ENCODE measurements around the gene PPP1R36.
"Not testable (repeated sequence)": the region's sequence is repeated elsewhere in the genome, so short reads cannot be mapped to it uniquely, and the experiment has no call there.

PPP1R36 gene

GRCh38 chr14:64522591-64523355, 27.0 kb upstream of the PPP1R36 start:
- no peak for DNase-seq

- DNase-seq = no peak
These were observed 24.4 kb upstream of the PPP1R36 start for GRCh38 chr14:64525354-64525753.

- no peak for DNase-seq
These were observed 18.2 kb upstream of the PPP1R36 start for GRCh38 chr14:64531567-64531966.

GRCh38 chr14:64536488-64537245, 13.1 kb upstream of the PPP1R36 start:
- no peak for DNase-seq

- DNase-seq = peak; percentile 93
These were observed 9.3 kb upstream of the PPP1R36 start, which contains the start of gene HSPA2 for GRCh38 chr14:64540208-64541202. Gene HSPA2, plus strand, starts transcription at chr14:64540741. Its CDS starts 109 bp downstream, at chr14:64540850.

- no peak for DNase-seq
These were observed 8.3 kb upstream of the PPP1R36 start for GRCh38 chr14:64541261-64541971.

- no peak for DNase-seq
These were observed 7.6 kb upstream of the PPP1R36 start for GRCh38 chr14:64541972-64542835.

- DNase-seq = no peak
These were observed 6.9 kb upstream of the PPP1R36 start for GRCh38 chr14:64542836-64543201.

GRCh38 chr14:64544607-64545312, 5.0 kb upstream of the PPP1R36 start:
- peak; percentile 27 for DNase-seq

- no peak for DNase-seq
These were observed 745 bp upstream of the PPP1R36 start for GRCh38 chr14:64549016-64549415.

- peak; percentile 65 for DNase-seq
These were observed 1.0 kb downstream of the PPP1R36 start for GRCh38 chr14:64550621-64551333.

- DNase-seq = no peak
These were observed 4.8 kb downstream of the PPP1R36 start for GRCh38 chr14:64554556-64554955.

GRCh38 chr14:64556526-64556925, 6.8 kb downstream of the PPP1R36 start:
- no peak for DNase-seq

- not testable (repeated sequence) for DNase-seq
These were observed 8.5 kb downstream of the PPP1R36 start for GRCh38 chr14:64558216-64558615.

- no peak for DNase-seq
These were observed 11.9 kb downstream of the PPP1R36 start for GRCh38 chr14:64561631-64562030.

- no peak for DNase-seq
These were observed 12.7 kb downstream of the PPP1R36 start for GRCh38 chr14:64562436-64562835.

GRCh38 chr14:64563696-64564095, 13.9 kb downstream of the PPP1R36 start:
- no peak for DNase-seq

- DNase-seq = no peak
These were observed 16.9 kb downstream of the PPP1R36 start for GRCh38 chr14:64566651-64567122.

GRCh38 chr14:64569138-64569631, 19.4 kb downstream of the PPP1R36 start:
- DNase-seq = no peak

GRCh38 chr14:64569646-64570045, 19.9 kb downstream of the PPP1R36 start:
- not testable (repeated sequence) for DNase-seq

All from NCI-H524 treated with DMSO at 0.1 percent for 48 hours (cell line).